HG03378 (cell line): Measurements from ENCODE around the gene AFAP1.

ENCODE experiments used
- ATAC-seq: cut with Tn5 transposase; IDR thresholded peaks from one replicate; pipeline ENCODE4 v1.9.1; 2021; ENCODE audit warnings: mild to moderate bottlenecking, moderate library complexity; ENCODE audit not compliant: unreplicated experiment

AFAP1 gene

DNA sequence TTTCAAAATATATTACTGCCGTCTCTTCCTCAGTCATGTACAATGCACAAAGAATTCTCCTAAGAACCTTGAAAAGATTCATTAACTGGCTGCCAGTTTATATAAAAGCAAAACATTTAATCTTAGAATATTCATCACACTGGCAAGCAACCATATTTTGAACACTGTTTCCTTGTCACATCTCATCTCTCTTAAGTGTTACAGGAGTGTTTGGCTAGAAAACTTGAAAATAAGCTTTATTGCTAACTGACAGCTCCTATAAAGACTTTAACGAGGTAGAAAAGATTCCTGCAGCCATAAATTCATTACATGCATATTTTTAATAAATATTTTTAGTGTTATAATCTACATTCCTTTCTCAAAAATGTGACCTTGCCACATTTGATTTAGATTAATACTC, 149.6 kb downstream of the AFAP1 start:
- no peak for ATAC-seq

GRCh38 chr4:7788694-7789425, 150.8 kb downstream of the AFAP1 start:
- no peak for ATAC-seq

DNA sequence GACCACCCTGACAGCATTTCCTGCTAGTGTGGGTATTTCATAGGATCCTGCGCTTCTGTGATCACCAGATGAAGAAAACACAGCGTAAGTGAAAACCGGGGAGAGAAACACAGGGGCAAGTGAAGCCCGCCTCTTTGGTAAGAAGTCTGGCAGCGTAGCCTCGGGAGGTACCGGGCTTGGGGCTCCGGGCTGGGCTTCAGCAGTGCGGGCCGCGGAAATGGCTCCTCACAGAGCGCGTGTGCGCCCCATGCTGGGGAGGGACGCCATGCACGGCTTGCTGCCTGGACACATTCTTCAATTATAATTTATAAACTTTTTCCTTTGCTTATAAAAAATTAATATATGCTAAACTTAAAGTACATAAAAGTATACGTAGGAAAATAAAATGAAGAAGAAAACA, 151.5 kb downstream of the AFAP1 start:
- no peak for ATAC-seq

DNA sequence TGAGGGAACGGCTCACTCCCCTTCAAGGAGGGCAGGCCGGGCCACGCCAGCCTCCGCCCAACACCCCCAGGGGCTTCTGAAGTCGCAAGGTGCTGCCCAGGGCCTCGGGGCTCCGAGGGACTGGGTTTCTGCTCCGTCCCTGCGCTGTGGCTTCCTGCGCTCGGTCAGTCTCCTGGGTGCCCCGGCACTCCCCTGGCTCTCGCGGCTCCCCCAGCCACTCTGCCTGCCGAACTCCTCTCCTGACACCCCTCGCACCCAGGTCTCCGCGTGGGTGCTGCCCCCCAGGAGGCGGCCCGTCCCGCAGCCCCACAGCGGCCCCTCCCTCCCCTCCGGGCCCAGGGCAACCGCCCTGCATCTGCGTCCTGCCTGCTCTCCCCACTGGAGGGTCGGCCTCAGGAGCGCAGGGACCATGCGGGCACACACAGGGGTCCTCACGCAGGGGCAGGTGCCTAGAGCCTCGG, 151.9 kb downstream of the AFAP1 start:
- no peak for ATAC-seq

GRCh38 chr4:7787067-7787466, 152.6 kb downstream of the AFAP1 start:
- ATAC-seq = no peak

GRCh38 chr4:7786517-7786916, 153.1 kb downstream of the AFAP1 start:
- no peak for ATAC-seq

GRCh38 chr4:7786040-7786439, 153.6 kb downstream of the AFAP1 start:
- ATAC-seq = no peak

DNA sequence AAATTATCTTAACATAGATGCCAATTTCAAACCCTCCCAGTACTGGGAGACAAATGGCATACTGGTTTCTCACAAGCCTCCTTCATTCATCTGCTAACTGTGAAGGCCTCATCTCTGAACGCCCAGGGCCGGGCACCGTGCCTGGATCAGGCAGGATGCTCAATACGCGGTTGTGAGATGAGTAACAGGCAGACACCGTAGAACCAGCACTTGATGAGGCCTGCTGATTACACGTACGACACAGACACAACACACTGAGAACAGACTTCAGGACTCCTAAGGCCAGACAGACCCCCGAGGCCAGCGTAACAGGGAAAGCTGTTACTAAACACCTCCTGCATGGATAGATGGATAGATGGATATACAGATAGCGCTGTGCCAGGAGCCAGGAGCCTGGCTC, 154.6 kb downstream of the AFAP1 start:
- ATAC-seq = no peak

GRCh38 chr4:7784131-7784870, 155.4 kb downstream of the AFAP1 start:
- no peak for ATAC-seq

- no peak for ATAC-seq
Observed at GRCh38 chr4:7783541-7783940, 156.1 kb downstream of the AFAP1 start.

GRCh38 chr4:7782783-7783182, 156.9 kb downstream of the AFAP1 start:
- ATAC-seq = no peak

- ATAC-seq = no peak
Observed at GRCh38 chr4:7781993-7782392, 157.7 kb downstream of the AFAP1 start.

- ATAC-seq = no peak
Observed at GRCh38 chr4:7781366-7781765, 158.3 kb downstream of the AFAP1 start.

DNA sequence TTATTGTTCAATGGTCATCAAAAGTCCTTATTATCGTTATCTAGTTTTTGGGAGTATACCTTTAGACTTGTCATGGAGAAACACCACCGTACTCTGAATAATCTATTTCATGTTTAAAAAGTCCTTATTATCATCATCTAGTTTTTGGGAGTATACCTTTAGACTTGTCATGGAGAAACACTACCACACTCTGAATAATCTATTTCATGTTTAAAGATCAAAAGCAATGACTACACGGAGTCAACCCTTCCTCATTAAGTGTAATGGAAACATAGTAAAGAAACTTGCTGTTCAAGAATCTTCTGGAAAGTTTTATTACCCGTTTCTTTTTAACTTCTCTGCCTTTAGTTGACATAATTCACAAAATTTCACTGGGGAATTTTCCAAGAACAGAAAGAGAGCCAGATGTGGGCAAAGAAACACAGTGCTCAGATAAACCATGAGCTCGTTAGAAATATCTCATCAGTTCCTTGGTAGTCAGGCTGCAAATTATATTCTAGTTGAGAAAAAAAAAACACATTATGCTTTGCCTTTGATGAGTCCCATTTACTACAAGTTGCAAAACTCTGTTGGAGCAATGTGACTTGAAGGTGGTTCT, 158.8 kb downstream of the AFAP1 start:
- ATAC-seq = no peak

- no peak for ATAC-seq
Observed at GRCh38 chr4:7779432-7779768, 160.3 kb downstream of the AFAP1 start.

GRCh38 chr4:7778510-7779431, 160.9 kb downstream of the AFAP1 start:
- no peak for ATAC-seq

DNA sequence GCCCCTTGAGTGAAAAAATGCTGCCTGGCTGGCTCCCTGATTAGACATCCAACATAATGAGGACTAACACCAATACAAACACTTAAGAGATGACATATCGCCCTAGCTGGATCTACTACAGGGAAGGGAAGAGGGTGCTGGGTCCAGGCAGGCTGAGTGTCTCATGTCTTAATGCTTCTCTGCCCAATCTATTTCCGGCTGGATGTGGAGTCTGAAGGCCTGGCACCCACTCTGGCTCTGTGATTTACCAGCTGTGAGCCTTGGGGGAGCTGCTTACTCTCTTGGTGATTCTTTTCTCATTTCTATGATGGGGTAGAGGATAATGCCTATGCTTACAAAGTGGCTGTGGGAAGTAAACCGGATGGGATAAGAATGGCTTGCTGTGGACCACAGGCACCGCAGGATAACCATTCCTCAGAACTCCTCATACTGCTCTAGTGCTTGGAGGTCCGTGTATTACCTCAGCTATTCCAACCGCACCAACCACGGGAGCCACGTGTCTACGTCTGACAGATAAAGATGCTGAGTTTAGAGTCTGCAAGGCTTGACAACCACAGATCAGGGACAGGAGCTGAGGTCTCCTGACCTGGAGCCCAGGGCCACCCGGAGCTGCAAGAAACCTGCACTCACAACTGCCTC, 161.7 kb downstream of the AFAP1 start:
- no peak for ATAC-seq

GRCh38 chr4:7777017-7777710, 162.5 kb downstream of the AFAP1 start:
- ATAC-seq = no peak

GRCh38 chr4:7775396-7775795, 164.3 kb downstream of the AFAP1 start:
- no peak for ATAC-seq
